ENCODE results near the gene RNF222.

- TF ChIP-seq CTCF (IDR thresholded peaks at IDR 0.05) (no peak), POLR2AphosphoS5 (IDR thresholded peaks at IDR 0.05) (no peak)
These were observed 20.8 kb upstream of the RNF222 start for GRCh38 chr17:8418471-8418870.

Data from stomach (tissue), 4 donors.